GM19372 (cell line): ENCODE data around the gene TRAK1.
"Not testable (repeated sequence)": the region's sequence is repeated elsewhere in the genome, so short reads cannot be mapped to it uniquely, and the experiment has no call there.

Experiments used
- ATAC-seq: cut with Tn5 transposase; IDR thresholded peaks from one replicate; pipeline ENCODE4 v1.9.1; 2021; ENCODE audit warnings: mild to moderate bottlenecking, low read depth, moderate library complexity; ENCODE audit not compliant: unreplicated experiment

TRAK1 gene

DNA sequence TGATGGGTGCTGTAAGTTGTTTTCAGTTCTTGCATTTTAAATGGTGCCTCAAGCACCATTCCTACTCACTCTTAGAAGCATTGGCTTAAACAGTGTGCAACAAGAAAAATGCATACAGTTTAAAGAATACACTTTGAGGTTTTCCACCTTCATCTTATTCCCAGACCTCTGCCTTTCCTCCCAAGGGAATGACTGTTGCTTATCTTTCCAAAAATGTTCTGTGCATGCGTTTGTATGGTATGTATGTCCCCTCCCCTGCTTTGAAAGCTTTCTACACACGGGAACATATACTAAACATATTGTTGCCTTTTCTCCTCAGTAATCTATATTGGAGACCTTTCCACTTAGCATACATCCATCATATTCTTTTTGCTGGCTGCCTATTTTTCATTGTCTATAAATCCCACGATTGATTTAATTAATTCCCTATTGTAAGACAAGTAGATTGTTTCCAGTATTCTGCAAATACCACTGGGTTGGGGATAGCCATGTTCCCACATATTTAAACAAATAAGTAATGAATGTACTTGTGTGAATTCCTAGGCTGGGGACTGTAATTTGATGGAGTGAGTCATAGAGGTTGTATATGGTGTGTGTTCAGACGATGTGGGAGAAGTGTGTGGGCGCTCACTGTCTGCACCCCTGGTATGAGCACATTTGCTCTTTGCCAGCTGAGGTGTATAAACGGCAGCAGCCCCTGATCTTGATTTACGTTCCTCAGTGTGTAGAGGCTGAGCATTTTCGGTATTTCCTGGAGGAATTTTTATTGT is 5.8 kb downstream of the TRAK1 start:
- no peak for ATAC-seq

DNA sequence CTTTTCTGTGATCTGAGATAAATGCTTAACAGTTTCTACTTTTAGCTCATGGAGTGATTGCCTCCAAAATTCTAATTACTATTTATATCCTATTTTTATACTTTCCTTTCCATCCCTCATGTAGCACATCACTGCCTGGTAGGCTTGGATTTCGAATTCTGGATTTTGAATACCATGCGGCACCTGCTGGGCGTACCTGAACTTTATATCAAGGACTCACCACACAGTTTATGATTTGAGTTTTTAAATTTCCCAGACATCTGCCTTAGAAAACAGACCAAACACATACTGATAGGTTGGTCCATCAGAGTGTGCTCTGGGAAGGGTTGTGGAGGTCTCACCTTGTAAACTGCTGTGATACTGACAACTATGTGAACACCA is 6.4 kb downstream of the TRAK1 start:
- ATAC-seq, result no peak

GRCh38 chr3:42098171-42098570 is 7.0 kb downstream of the TRAK1 start:
- ATAC-seq, result no peak

GRCh38 chr3:42099020-42099765 is 8.0 kb downstream of the TRAK1 start:
- no peak for ATAC-seq

DNA sequence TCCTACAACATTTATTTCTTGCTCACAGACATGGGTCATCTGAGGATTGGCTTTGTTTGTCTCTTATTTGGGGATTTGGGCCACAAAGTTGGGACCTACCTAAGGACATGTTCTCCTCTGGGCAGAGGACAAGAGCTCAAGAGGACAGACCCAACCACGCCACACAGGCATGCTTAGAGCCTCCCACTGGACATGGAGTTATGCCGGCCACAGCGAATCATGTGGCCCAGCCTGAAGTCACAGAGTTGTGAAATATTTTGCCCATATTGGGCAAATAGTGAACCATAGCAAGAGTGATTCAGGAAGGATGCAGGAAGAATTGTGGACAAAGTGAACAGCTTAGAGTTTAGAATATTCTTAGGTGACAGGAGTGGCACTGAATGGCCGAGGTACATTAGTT is 9.9 kb downstream of the TRAK1 start:
- ATAC-seq, result no peak

GRCh38 chr3:42101481-42101880 is 10.3 kb downstream of the TRAK1 start:
- ATAC-seq, result no peak

- no peak for ATAC-seq
Observed at GRCh38 chr3:42102571-42102970, 11.4 kb downstream of the TRAK1 start.

DNA sequence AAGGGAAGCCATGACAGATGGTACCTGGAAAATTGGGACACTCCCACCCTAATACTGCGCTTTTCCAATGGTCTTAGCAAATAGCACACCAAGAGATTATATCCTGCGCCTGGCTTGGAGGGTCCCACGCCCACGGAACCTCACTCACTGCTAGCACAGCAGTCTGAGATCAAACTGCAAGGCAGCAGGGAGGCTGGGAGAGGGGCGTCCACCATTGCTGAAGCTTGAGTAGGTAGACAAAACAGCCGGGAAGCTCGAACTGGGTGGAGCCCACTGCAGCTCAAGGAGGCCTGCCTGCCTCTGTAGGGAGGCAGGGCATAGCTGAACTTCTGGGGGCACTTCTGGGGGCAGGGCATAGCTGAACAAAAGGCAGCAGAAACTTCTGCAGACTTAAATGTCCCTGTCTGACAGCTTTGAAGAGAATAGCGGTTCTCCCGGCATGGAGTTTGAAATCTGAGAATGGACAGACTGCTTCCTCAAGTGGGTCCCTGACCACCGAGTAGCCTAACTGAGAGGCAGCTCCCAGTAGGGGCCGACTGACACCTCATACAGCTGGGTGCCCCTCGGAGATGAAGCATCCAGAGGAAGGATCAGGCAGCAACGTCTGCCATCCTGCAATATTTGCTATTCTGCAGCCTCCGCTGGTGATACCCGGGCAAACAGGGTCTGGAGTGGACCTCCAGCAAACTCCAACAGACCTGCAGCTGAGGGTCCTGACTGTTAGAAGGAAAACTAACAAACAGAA is 12.9 kb downstream of the TRAK1 start:
- not testable (repeated sequence) for ATAC-seq

GRCh38 chr3:42105994-42106393 is 14.8 kb downstream of the TRAK1 start:
- not testable (repeated sequence) for ATAC-seq

DNA sequence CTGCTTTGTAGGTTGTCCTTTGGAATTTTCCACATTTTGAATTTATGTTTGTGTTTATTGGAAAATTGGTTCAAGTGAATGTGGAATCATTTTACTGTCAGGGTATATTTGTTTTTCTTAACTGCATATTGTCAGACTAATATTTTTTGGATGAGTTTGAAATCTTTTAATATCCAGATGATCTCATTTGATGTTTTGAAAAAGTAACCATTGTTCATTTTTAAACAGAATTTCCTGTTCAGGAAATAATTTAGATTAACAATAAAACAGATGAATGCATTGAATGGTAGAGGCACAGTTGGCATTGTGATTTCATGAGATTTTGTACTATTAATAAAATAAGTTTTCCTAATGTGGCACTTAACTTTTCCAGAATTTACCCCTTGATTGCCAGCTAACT is 15.5 kb downstream of the TRAK1 start:
- no peak for ATAC-seq

DNA sequence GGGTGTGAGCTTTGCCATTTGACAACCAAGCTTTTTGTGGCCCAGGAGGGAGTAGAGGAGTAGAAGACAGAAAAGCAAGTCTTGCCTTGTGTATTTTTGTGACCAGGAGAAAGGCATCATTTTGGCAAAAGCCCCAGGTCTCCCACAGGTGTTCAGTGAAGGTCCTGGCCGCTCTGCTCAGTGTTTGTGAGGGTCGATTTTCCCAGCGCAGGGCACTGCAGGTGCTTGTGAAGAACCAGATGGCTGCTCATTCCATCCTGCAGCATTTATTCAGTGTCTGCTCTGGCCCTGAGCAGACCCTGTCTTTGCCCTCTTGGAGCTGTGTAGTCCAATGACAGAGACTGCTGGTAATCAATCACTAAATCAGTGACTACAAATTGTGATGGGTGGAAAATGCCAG is 19.5 kb downstream of the TRAK1 start:
- no peak for ATAC-seq

GRCh38 chr3:42114130-42114725 is 23.1 kb downstream of the TRAK1 start:
- no peak for ATAC-seq

GRCh38 chr3:42115215-42115614 is 24.1 kb downstream of the TRAK1 start:
- no peak for ATAC-seq

GRCh38 chr3:42115946-42116345 is 24.8 kb downstream of the TRAK1 start:
- no peak for ATAC-seq

- ATAC-seq, result no peak
Observed at GRCh38 chr3:42116466-42116865, 25.3 kb downstream of the TRAK1 start.

DNA sequence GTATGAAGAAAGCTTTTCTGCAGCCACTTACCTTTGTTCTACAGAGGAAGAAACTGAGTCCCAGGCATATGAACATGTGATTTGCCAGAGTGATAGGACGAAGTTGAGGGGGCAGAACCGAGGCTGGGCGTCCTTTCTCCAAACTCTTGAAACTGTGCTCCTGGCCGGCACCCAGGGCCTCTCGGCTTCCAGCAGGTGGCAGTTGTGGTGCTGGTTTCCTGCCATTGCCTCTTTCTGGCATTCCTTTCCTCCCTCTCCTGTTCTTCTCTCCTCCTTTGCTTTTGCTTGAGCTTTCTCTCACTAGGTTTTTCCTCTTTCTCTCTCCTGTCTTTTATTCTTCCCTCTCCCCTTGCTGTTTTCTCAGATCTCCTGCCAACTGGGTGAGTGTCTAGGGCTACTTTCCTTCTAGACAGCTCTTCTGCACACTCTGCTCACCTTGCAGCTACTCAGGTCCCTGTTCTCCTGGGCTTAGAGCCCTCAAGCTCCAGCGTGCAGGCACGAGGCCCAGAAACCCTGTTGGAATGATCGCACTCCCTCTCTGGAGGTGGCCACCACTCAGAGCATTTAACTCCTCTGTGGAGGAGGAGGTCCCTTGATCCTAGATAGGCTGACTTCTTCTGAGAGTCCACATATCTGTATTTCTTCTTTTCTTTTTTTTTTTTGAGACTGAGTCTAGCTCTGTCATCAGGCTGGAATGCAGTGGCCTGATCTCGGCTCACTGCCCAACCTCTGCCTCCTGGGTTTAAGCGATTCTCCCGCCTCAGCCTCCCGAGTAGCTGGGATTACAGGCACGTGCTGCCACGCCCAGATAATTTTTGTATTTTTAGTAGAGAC is 26.2 kb downstream of the TRAK1 start:
- no peak for ATAC-seq

DNA sequence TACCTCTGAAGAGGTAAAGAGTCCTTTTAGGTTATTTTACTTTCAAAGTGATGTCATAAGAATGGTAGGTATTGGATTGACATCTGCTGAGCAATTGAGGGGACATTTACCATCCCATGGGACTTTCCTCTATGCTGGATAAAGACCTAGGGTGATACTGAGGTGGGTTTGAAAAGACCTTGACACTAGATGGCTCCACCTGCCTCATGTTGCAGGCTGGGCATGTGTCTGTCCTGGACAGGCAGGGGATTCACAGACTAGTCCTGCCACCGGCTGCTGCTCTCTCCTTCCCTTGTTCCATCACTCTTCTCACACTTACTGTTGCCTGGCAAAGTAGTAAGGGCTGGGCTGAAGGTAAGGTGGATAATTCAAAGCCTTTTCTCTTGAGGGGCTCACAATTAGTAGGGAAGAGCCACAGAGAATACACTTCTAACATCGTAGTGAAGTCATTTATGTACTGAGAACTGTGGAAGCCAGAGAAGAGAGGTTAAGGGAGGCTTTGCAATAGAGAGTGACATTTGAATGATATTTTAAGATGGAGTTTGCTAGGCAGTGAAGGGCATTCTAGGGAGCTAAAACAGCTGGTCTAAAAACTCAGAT is 27.7 kb downstream of the TRAK1 start:
- peak; percentile 62 for ATAC-seq

DNA sequence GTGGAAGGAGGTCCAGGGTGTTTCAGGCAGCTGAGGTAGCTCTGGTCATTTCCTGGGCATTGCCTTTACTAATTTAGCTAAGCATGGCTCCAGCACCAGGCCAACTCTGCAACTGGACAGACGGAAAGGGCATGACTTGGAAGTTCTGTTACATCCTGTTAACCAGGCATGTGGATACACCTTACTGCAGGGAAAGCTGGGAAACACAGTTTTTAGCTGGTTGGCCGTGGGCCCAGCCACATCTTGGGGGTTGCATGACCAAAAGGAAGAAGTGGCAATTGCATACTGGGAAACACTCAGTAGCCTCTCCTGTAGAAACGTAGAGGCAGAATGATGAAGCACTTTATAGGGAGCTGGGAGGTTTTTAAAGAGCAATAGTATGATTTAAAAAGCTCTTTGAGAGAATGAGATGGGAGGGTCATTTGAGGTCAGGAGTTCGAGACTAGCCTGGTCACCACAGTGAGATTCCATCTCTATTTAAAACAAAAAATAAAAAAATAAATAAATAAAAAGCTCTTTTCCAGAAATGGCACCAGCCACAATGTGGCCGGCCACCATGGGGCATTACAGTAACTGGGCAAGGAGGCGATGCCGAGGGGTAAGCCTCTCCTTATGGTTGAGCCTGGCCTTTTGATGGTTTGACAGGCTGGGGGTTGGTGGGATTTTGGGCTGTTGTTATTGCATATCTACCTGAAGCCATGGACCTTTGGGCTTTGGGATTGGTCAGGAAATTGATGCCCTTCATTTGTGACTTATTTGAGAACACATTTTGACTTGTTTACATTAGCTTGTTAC is 28.6 kb downstream of the TRAK1 start:
- ATAC-seq, result no peak

- ATAC-seq, result no peak
Observed at GRCh38 chr3:42120866-42121265, 29.7 kb downstream of the TRAK1 start.
